Body of pancreas (tissue), 4 donors: ENCODE results near the gene SORCS2. TPM values are rescaled to one million over a fixed set of nuclear protein-coding genes. Genes with fewer than 3 reads are reported as not detected.

Experiments
- ATAC-seq: fragments of 150-250 bp; one replicate; pipeline ENCODE4 v1.9.1; 2016
- DNase-seq, 4 donors: peaks; one replicate each; pipeline ENCODE4 v3.0.0-alpha.2; 2019
- H3K27ac ChIP-seq, 4 donors: fragments of 200-600 bp; sonication (generic); 1 replicate in 3 of 4; 2 replicates in 1 of 4; pipeline versions ENCODE4 v1.5.1 to v1.6.1; 2016 to 2019; ENCODE audit warnings: mild to moderate bottlenecking in 1 of 4, mixed read lengths in 1 of 4, moderate library complexity in 1 of 4
- H3K27me3 ChIP-seq, 2 donors: fragments of 200-600 bp; sonication (generic); one replicate each; pipeline ENCODE4 v1.6.0; 2016; ENCODE audit warnings: mild to moderate bottlenecking in 1 of 2
- H3K36me3 ChIP-seq, 2 donors: fragments of 200-600 bp; sonication (generic); replicated peaks in 1 of 2; 2 replicates each; pipeline ENCODE4 v1.5.1; 2016; ENCODE audit warnings: low read depth in 2 of 2; ENCODE audit not compliant: insufficient read depth in 1 of 2
- H3K4me1 ChIP-seq: fragments of 200-600 bp; sonication (generic); one replicate; pipeline ENCODE4 v1.6.0; 2016
- H3K4me3 ChIP-seq, 2 donors: fragments of 200-600 bp; sonication (generic); 1 replicate in 1 of 2; 2 replicates in 1 of 2; pipeline ENCODE4 v1.5.1; 2016 to 2019
- H3K9me3 ChIP-seq, 3 donors: fragments of 200-600 bp; sonication (generic); 1 replicate in 2 of 3; 2 replicates in 1 of 3; pipeline ENCODE4 v1.5.1; 2016
- POLR2A ChIP-seq, 3 donors: fragments of 450-650 bp; IDR thresholded peaks; one replicate each; pipeline ENCODE4 v1.6.1; 2016; ENCODE audit warnings: antibody characterized with exemption in 3 of 3, mild to moderate bottlenecking in 2 of 3
- WGBS, 2 donors: methylation state at CpG; one replicate each; pipeline ENCODE4 v1.1.5; 2017; 5-methylcytosine and 5-hydroxymethylcytosine counted together
- intact Hi-C: fragments of 100-400 bp; cut with DNase I; formaldehyde crosslinking; loops from one replicate; pipeline ENCODE4 v1.15.1; 2023
- total RNA-seq, 2 donors: library from RNA; depleted of rRNA; stranded (reverse); fragments of >200 nt; gene quantifications; one replicate each; pipeline ENCODE4 v1.1.0, GENCODE V29; 2016
- TF ChIP-seq, protein P1 (sequence below), 7 experiments: fragments of 450-650 bp in 4 of 7; fragments of 200-600 bp in 3 of 7; sonication (generic) in 3 of 7; IDR thresholded peaks; one replicate each; pipeline ENCODE4 v1.5.1; 2016 to 2019; ENCODE audit warnings: antibody characterized with exemption in 7 of 7

The SORCS2 gene
- total RNA-seq, 2 donors from 2014 or later, result 0.26 to 0.33 TPM

DNA sequence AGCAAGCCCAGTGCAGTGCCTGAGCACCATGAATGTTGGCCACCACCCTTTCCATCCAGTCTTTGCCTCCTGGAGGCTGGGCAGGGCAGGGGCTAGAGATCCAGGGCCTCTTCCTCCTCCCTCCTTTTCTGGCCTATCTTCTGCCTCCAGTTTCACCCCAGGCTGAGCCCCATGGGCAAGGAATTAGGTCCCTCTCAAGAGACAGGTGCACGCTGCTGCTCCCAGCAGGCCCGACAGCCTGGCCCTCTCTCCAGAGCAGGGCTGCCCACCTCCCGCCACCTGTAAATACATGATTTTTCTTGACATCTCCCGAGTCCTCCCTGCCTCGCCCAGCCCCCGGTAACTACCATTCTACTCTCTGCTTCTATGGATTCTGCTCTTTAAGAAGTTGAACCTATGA is 299.6 kb downstream of the SORCS2 start:
- intact Hi-C loops, result no loop called here
- no peak for ATAC-seq
- WGBS, 2 donors, result 80 to 89% methylated on average over 6 of the region's 6 CpGs

DNA sequence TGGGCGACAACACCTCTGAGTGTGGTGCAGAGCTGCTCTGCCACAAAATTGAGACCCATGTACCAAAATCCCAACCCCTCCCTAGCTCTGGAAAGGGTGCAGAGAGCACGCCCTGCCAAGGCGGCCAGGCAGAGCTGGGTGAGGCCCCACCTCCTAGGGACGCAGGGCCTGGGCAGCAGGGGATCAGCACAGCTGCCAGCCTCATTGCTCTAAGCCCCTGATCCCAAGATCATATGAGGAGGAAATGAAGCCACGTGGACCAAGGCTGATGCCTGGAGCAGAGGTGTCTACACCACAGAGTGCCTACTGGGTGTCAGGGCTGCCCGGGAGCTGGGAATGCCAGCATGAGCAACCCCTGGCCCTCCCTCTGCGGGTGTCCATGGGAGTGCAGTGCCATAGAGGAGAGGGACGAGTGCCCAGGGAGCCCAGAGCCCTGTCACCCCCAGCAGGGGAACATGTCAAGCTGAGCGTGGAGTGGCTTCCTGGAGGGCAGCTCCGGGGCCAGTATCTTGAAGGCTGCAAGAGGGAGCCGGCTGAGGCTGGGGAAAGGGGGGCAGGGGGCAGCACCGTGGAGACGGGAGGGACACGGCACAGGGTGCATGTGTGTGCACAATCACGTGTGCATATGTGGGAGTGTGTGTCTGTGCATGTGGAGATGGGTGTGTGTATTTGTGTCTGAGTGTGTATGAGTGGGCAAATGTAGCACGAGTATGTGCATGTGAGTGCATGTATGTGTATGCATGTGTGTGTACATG is 306.3 kb downstream of the SORCS2 start:
- ATAC-seq, result no peak
- no peak for DNase-seq
- no peak overlapping the region for H3K27ac ChIP-seq
- H3K4me3 ChIP-seq, result no peak overlapping the region
- no peaks in the 10 kb centered on the region for H3K4me1 ChIP-seq
- intact Hi-C loops, result no loop called here
- no peaks in the 10 kb centered on the region for H3K9me3 ChIP-seq
- TF ChIP-seq, protein P1, sequence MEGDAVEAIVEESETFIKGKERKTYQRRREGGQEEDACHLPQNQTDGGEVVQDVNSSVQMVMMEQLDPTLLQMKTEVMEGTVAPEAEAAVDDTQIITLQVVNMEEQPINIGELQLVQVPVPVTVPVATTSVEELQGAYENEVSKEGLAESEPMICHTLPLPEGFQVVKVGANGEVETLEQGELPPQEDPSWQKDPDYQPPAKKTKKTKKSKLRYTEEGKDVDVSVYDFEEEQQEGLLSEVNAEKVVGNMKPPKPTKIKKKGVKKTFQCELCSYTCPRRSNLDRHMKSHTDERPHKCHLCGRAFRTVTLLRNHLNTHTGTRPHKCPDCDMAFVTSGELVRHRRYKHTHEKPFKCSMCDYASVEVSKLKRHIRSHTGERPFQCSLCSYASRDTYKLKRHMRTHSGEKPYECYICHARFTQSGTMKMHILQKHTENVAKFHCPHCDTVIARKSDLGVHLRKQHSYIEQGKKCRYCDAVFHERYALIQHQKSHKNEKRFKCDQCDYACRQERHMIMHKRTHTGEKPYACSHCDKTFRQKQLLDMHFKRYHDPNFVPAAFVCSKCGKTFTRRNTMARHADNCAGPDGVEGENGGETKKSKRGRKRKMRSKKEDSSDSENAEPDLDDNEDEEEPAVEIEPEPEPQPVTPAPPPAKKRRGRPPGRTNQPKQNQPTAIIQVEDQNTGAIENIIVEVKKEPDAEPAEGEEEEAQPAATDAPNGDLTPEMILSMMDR (IDR thresholded peaks at IDR 0.05), result no peak
- TF ChIP-seq POLR2A (IDR thresholded peaks at IDR 0.05), result no peak
- H3K36me3 ChIP-seq, result no peaks in the 10 kb centered on the region
- whole genome bisulfite sequencing, 2 donors, result 31 to 41% methylated on average over 10 to 16 of the region's 16 CpGs
- no peaks in the 10 kb centered on the region for H3K27me3 ChIP-seq

More for the DNA sequence above, 299.6 kb downstream of the SORCS2 start:
- DNase-seq, result no peak
- no peaks in the 10 kb centered on the region for H3K27me3 ChIP-seq
- no peaks in the 10 kb centered on the region for H3K36me3 ChIP-seq
- no peaks in the 10 kb centered on the region for H3K4me1 ChIP-seq
- H3K9me3 ChIP-seq, result peaks cover 0 to 7% (median 0%) of the 10 kb centered on the region in 3 donors
- TF ChIP-seq, protein P1 (IDR thresholded peaks at IDR 0.05), result no peak
- TF ChIP-seq POLR2A (IDR thresholded peaks at IDR 0.05), result no peak
- H3K27ac ChIP-seq, result no peak overlapping the region
- no peak overlapping the region for H3K4me3 ChIP-seq

DNA sequence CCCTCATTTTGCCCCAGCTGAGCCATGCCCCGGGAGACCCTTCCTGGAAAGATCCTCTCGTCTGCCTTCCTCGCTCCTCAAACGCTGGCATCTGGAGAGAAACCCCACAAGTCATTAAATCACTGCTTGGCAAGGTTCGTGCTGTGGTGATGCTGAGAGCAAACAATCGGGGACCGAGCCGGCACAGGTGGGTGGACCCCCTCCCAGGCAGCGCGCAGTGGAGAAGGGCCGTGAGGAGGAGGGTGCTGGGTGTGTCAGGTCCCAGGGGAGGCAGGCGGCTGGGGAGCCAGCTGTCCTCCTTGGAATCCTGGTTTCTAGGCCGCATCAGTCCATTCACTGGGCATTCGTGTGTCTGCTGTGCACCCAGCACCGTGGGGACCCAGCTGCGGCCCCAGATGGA is 307.3 kb downstream of the SORCS2 start:
- intact Hi-C loops, result no loop called here
- WGBS, 2 donors, result 37 to 47% methylated on average over 2 to 15 of the region's 16 CpGs
- Histone ChIP-seq H3K4me3 (no peak overlapping the region), H3K9me3 (no peaks in the 10 kb centered on the region), H3K4me1 (no peaks in the 10 kb centered on the region), H3K27me3 (no peaks in the 10 kb centered on the region), H3K36me3 (no peaks in the 10 kb centered on the region), H3K27ac (no peak overlapping the region)
- TF ChIP-seq, protein P1 (IDR thresholded peaks at IDR 0.05), result no peak
- no peak for TF ChIP-seq POLR2A (IDR thresholded peaks at IDR 0.05)
- ATAC-seq, result no peak
- DNase-seq, result no peak

DNA sequence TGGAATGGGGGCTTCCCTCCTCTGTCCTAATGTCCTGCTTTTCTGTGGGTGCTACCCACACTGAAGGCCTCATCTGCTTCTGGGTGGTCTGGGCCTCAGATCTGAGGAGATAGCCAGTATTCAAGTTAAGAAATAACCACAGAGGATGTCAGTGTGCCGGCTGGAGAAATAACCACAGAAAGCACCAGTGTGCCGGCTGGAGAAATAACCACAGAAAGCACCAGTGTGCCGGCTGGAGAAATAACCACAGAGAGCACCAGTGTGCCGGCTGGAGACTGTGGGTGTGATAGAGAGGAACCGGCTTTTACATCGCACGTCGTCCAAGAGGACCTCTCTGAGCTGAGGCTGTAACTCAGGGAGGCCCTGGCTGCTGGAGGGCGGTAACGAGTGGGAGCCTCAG is 308.1 kb downstream of the SORCS2 start:
- TF ChIP-seq, protein P1 (IDR thresholded peaks at IDR 0.05), result no peak
- no peak for TF ChIP-seq POLR2A (IDR thresholded peaks at IDR 0.05)
- DNase-seq (no peak), ATAC-seq (no peak)
- Histone ChIP-seq H3K27me3 (no peaks in the 10 kb centered on the region), H3K27ac (no peak overlapping the region), H3K4me3 (no peak overlapping the region), H3K9me3 (no peaks in the 10 kb centered on the region), H3K36me3 (no peaks in the 10 kb centered on the region), H3K4me1 (no peaks in the 10 kb centered on the region)
- 49 to 50% methylated on average over 10 of the region's 10 CpGs for WGBS, 2 donors
- intact Hi-C loops, result no loop called here

DNA sequence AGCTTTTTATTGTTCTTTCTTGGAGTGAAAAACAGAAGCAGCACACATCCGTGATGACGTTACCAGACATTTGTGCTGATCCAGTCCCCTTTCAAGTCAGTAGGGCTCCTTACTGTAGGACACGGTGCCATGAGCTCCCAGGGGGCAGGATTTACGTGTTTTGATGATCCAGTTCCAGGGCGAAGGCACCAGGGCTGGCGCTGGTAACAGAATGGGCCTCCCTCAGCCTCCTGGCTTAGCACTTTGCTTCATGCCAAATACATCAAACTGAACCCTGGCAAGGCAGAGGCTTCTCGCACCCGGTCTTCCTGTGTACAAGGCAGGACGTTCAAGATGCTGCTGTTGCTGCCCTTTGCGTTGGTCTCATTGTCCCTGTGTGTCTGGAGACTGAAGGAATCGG is 309.0 kb downstream of the SORCS2 start:
- TF ChIP-seq POLR2A (IDR thresholded peaks at IDR 0.05), result no peak
- TF ChIP-seq, protein P1 (IDR thresholded peaks at IDR 0.05), result no peak
- Histone ChIP-seq H3K9me3 (no peaks in the 10 kb centered on the region), H3K4me1 (no peaks in the 10 kb centered on the region), H3K27ac (no peak overlapping the region), H3K27me3 (no peaks in the 10 kb centered on the region), H3K4me3 (no peak overlapping the region), H3K36me3 (no peaks in the 10 kb centered on the region)
- no peak for ATAC-seq
- 56 to 59% methylated on average over 11 of the region's 11 CpGs for WGBS, 2 donors
- DNase-seq, result no peak
- intact Hi-C loops, result no loop called here
